GM12878 (cell line): ENCODE measurements around the gene ROBO1. TPM values are rescaled to one million over a fixed set of nuclear protein-coding genes. Genes with fewer than 3 reads are reported as not detected.
A peak's percentile ranks its signal among the peaks of the same experiment; 100 is the strongest.

Experiments
- ATAC-seq: fragments of 200-7000 bp; cut with Tn5 transposase; 3 replicates; pipeline ENCODE4 v1.9.1; 2020; ENCODE audit warnings: mild to moderate bottlenecking, moderate library complexity
- BruUV-seq: library from RNA; stranded (reverse); fragments of 400-500 nt; replicated peaks from 2 replicates; lab custom pipeline; 2021; lab: Mats Ljungman, UMichigan
- CTCF ChIA-PET: fragments of 300-600 bp; sonication (Branson Sonifier 250); formaldehyde crosslinking; extraction: SDS; loops from one replicate; lab custom pipeline; 2021; ENCODE audit warnings: inconsistent platforms; lab: Yijun Ruan, JAX
- POLR2A ChIA-PET: fragments of 350-600 bp; formaldehyde crosslinking; extraction: SDS; loops from one replicate; lab custom pipeline; 2021; ENCODE audit warnings: inconsistent platforms; lab: Charles Lee
- RAD21 ChIA-PET: fragments of 300-600 bp; sonication (Branson Sonifier 250); formaldehyde crosslinking; loops from one replicate; lab custom pipeline; 2023; ENCODE audit warnings: antibody characterized with exemption; ENCODE audit not compliant: unreplicated experiment; lab: Charles Lee
- SMC1A ChIA-PET: fragments of 300-600 bp; sonication (Branson Sonifier 250); formaldehyde crosslinking; loops from one replicate; lab custom pipeline; 2023; ENCODE audit not compliant: unreplicated experiment, uncharacterized antibody; lab: Charles Lee
- DNase-seq: peaks from one replicate; pipeline ENCODE4 v3.0.0-alpha.2; 2011; ENCODE audit warnings: low read depth, low spot score
- FAIRE-seq: peaks from 3 replicates; lab custom pipeline; 2011; peaks lifted over from hg19 to GRCh38; lab: Jason Lieb, UNC
- H2AFZ ChIP-seq: 2 replicates; pipeline ENCODE4 v1.6.0; 2011; ENCODE audit warnings: low read depth, low read length, control low read depth; ENCODE audit not compliant: control insufficient read depth
- H3K27ac ChIP-seq: 2 replicates; pipeline ENCODE4 v1.5.1; 2011; ENCODE audit warnings: control low read depth; ENCODE audit not compliant: control insufficient read depth, insufficient read depth
- H3K27me3 ChIP-seq, 2 experiments: replicated peaks in 1 of 2; 2 replicates each; pipeline versions ENCODE4 v1.6.0 to v1.6.1; 2011; ENCODE audit warnings: low read length in 1 of 2; ENCODE audit not compliant: control insufficient read depth in 2 of 2, insufficient read depth in 2 of 2
- H3K36me3 ChIP-seq, 2 experiments: 2 replicates each; pipeline ENCODE4 v1.5.1; 2011; ENCODE audit warnings: low read length in 1 of 2; ENCODE audit not compliant: control insufficient read depth in 2 of 2, insufficient read depth in 2 of 2
- H3K4me1 ChIP-seq: 2 replicates; pipeline ENCODE4 v1.6.1; 2011; ENCODE audit warnings: mild to moderate bottlenecking, low read length, moderate library complexity, mixed read lengths; ENCODE audit not compliant: control insufficient read depth, insufficient read depth
- H3K4me2 ChIP-seq: 2 replicates; pipeline ENCODE4 v1.6.0; 2011; ENCODE audit warnings: control low read depth; ENCODE audit not compliant: control insufficient read depth, insufficient read depth
- H3K4me3 ChIP-seq: fragments of 200-600 bp; sonication (generic); 2 replicates; pipeline ENCODE4 v1.5.1; 2016
- H3K79me2 ChIP-seq: 2 replicates; pipeline ENCODE4 v1.6.0; 2011; ENCODE audit warnings: low read length; ENCODE audit not compliant: control insufficient read depth, insufficient read depth
- H3K9ac ChIP-seq: 2 replicates; pipeline ENCODE4 v1.8.0; 2011; ENCODE audit warnings: low read length, control low read depth, mixed read lengths; ENCODE audit not compliant: control insufficient read depth, insufficient read depth
- H3K9me3 ChIP-seq: replicated peaks from 3 replicates; pipeline ENCODE4 v1.5.1; 2011; ENCODE audit warnings: mild to moderate bottlenecking, low read length; ENCODE audit not compliant: control insufficient read depth, insufficient read depth
- H4K20me1 ChIP-seq: 2 replicates; pipeline ENCODE4 v1.6.0; 2011; ENCODE audit not compliant: control insufficient read depth, insufficient read depth
- BACH1 ChIP-seq: fragments of 450-650 bp; IDR thresholded peaks from 2 replicates; pipeline ENCODE4 v1.6.1; 2017; ENCODE audit warnings: mild to moderate bottlenecking, borderline replicate concordance
- BCLAF1 ChIP-seq: fragments of 450-650 bp; IDR thresholded peaks from 2 replicates; pipeline ENCODE4 v1.6.1; 2017; ENCODE audit warnings: antibody characterized with exemption, mild to moderate bottlenecking, moderate library complexity
- IKZF2 ChIP-seq, 2 experiments: fragments of 450-650 bp; IDR thresholded peaks; 2 replicates each; pipeline ENCODE4 v1.6.1; 2017; ENCODE audit warnings: mild to moderate bottlenecking in 2 of 2, moderate library complexity in 2 of 2
- MTA2 ChIP-seq: fragments of 450-650 bp; IDR thresholded peaks from 2 replicates; pipeline ENCODE4 v1.6.1; 2016; ENCODE audit warnings: low read depth, mild to moderate bottlenecking, moderate library complexity
- NR2C2 ChIP-seq: IDR thresholded peaks from 2 replicates; pipeline ENCODE4 v1.6.1; 2011; ENCODE audit warnings: borderline replicate concordance, low read depth; ENCODE audit not compliant: control insufficient read depth, insufficient read length
- YY1 ChIP-seq: IDR thresholded peaks from 2 replicates; pipeline ENCODE4 v1.6.1; 2011; ENCODE audit warnings: low read depth, mild to moderate bottlenecking, low read length
- WGBS: methylation state at CpG from one replicate; pipeline ENCODE4 v1.1.6; 2016; ENCODE audit warnings: low lambda C conversion rate; ENCODE audit not compliant: insufficient replicate concordance, insufficient coverage; ENCODE audit errors: missing lambda C conversion rate; 5-methylcytosine and 5-hydroxymethylcytosine counted together
- in situ Hi-C: fragments of 300-500 bp; cut with MboI; formaldehyde crosslinking; loops from 9 replicates; pipeline ENCODE4 v1.14.3; 2018; ENCODE audit warnings: mixed read lengths
- intact Hi-C: fragments of 100-400 bp; cut with micrococcal nuclease; formaldehyde crosslinking; loops from one replicate; pipeline ENCODE4 v1.14.2; 2022; ENCODE audit not compliant: unreplicated experiment
- polyA plus RNA-seq, 11 experiments: library from polyadenylated mRNA; depleted of rRNA in 4 of 11; unstranded in 6 of 11; stranded (reverse) in 5 of 11; fragments of >200 nt; fragmentation: Nextera tagmentation in 4 of 11; fragmentation: Illumina TruSeq in 1 of 11; extraction: Ambion mirVana in 4 of 11; extraction: Trizol in 1 of 11; gene quantifications; 1 replicate in 1 of 11; 2 replicates in 10 of 11; pipeline versions ENCODE4 v1.2.1 to v1.2.3, GENCODE V29; 2011 to 2016; ENCODE audit warnings: inconsistent platforms in 2 of 11, missing spikeins in 2 of 11, low read depth in 1 of 11
- total RNA-seq, 4 experiments: library from RNA; depleted of rRNA in 3 of 4; stranded (reverse); fragments of >200 nt in 3 of 4; fragmentation: Illumina TruSeq in 1 of 4; extraction: Trizol in 1 of 4; gene quantifications; 2 replicates each; pipeline versions ENCODE4 v1.2.1 to v1.2.3, GENCODE V29; 2013 to 2021
- TF ChIP-seq, protein P1 (sequence below): fragments of 450-650 bp; IDR thresholded peaks from 2 replicates; pipeline ENCODE4 v1.6.1; 2016; ENCODE audit warnings: mild to moderate bottlenecking
- TF ChIP-seq, protein P2 (sequence below): fragments of 450-650 bp; IDR thresholded peaks from 2 replicates; pipeline ENCODE4 v1.6.1; 2017; ENCODE audit warnings: low read depth, mild to moderate bottlenecking, moderate library complexity

ROBO1 gene
- total and polyA plus RNA-seq, 10 of the 15 experiments (the other 5 are each of a cell fraction or from before 2014, with no cell fraction given): 0.29 to 46.5 (median 1.2) TPM

DNA sequence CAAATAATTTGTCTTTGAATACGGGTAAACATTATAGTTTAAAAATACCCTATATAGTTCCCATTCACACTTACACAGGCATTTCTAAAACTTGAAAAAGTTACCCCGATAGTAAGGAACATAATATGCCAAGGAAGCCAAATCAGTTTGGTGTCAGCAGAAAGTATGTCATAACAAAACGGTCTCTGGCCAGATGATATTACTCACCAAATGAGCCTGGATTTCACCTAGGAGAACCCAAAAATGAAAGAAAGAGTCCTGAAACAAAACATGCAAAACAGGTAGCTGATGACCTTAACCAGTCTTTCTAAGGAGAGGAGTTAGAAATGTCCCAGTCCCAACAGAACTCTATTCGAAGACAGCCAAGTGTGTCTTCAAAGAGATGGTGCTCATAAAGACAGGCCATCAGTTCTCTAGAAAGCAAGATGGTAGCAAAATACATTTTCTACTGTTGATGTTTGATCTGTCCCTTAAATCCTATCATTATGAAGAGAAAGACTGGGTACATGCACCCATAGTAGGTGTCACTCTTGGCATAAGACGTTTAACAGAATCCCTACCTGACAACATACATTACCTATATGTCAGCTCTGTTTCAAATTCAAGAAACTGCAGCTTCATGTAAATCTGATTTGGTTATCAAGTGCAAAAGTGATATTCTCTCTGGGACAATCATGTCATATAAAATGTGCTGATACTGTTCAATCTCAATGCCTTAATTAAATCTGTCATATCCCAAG, 942.5 kb downstream of the ROBO1 start (continued):
- TF ChIP-seq, protein P1, sequence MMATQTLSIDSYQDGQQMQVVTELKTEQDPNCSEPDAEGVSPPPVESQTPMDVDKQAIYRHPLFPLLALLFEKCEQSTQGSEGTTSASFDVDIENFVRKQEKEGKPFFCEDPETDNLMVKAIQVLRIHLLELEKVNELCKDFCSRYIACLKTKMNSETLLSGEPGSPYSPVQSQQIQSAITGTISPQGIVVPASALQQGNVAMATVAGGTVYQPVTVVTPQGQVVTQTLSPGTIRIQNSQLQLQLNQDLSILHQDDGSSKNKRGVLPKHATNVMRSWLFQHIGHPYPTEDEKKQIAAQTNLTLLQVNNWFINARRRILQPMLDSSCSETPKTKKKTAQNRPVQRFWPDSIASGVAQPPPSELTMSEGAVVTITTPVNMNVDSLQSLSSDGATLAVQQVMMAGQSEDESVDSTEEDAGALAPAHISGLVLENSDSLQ: peak; percentile 17; the same call in 1 of the 2 replicates
- TF ChIP-seq IKZF2 (IDR thresholded peaks at IDR 0.05) (peak in 1 of 2 experiments; percentile 61; a peak in 2 of 4 replicates), MTA2 (peak; percentile 40; the same call in 1 of the 2 replicates), BACH1 (no peak), YY1 (no peak)
- TF ChIP-seq, protein P2, sequence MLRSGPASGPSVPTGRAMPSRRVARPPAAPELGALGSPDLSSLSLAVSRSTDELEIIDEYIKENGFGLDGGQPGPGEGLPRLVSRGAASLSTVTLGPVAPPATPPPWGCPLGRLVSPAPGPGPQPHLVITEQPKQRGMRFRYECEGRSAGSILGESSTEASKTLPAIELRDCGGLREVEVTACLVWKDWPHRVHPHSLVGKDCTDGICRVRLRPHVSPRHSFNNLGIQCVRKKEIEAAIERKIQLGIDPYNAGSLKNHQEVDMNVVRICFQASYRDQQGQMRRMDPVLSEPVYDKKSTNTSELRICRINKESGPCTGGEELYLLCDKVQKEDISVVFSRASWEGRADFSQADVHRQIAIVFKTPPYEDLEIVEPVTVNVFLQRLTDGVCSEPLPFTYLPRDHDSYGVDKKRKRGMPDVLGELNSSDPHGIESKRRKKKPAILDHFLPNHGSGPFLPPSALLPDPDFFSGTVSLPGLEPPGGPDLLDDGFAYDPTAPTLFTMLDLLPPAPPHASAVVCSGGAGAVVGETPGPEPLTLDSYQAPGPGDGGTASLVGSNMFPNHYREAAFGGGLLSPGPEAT: peak; percentile 55; the same call in 1 of the 2 replicates

GRCh38 chr3:78823859-78824258, 943.9 kb downstream of the ROBO1 start:
- TF ChIP-seq NR2C2: no peak
- no peak for TF ChIP-seq BCLAF1
- intact Hi-C loops (no loop called here), in situ Hi-C loops (no loop called here)
- ChIA-PET CTCF (interaction anchor here (0.6 kb wide), 1 partner anchor 1128 kb away, joined by 4 read pairs; no protein-coding TSS in a partner anchor), POLR2A (interaction anchor here (1.7 kb wide), 1 partner anchor 195 kb away, joined by 4 read pairs; no protein-coding TSS in a partner anchor), SMC1A (interaction anchor here (0.8 to 3.3 kb wide), 9 partner anchors 9 to 178 kb away, joined by 3 to 13 read pairs (median 4); no protein-coding TSS in a partner anchor), RAD21 (interaction anchor here (0.8 to 1.3 kb wide), 4 partner anchors 23 to 40 kb away, joined by 3 read pairs; no protein-coding TSS in a partner anchor)
- H2AFZ ChIP-seq: no peak overlapping the region
- no peaks in the 10 kb centered on the region for H3K4me1 ChIP-seq
- no peaks in the 10 kb centered on the region for H4K20me1 ChIP-seq
- H3K4me2 ChIP-seq: no peak overlapping the region
- no peak overlapping the region for H3K27ac ChIP-seq
- no peak overlapping the region for H3K4me3 ChIP-seq
- no peak overlapping the region for H3K9ac ChIP-seq
- DNase-seq: no peak
- H3K27me3 ChIP-seq: no peaks in the 10 kb centered on the region
- WGBS: 47% methylated on average over 1 of the region's 1 CpG
- no peaks in the 10 kb centered on the region for H3K36me3 ChIP-seq
- no TSS peak for BruUV-seq
- ATAC-seq: no peak
- no peak for FAIRE-seq
- H3K79me2 ChIP-seq: no peaks in the 10 kb centered on the region
- H3K9me3 ChIP-seq: no peaks in the 10 kb centered on the region; the same call in 2 of the 3 replicates
